Fibroblast of the aortic adventitia (primary cell): ENCODE data around the gene SLC38A11. TPM values are rescaled to one million over a fixed set of nuclear protein-coding genes. Genes with fewer than 3 reads are reported as not detected.
"Not testable (repeated sequence)": the region's sequence is repeated elsewhere in the genome, so short reads cannot be mapped to it uniquely, and the experiment has no call there.

Experiments
- DNase-seq: peaks from one replicate; pipeline ENCODE4 v3.0.0-alpha.2; 2010; ENCODE audit warnings: low read depth
- H3K4me3 ChIP-seq: 2 replicates; pipeline ENCODE4 v1.5.1; 2011; ENCODE audit warnings: low read depth, mild to moderate bottlenecking, control low read depth, low read length, moderate library complexity
- total RNA-seq: library from RNA; depleted of rRNA; stranded (reverse); fragments of >200 nt; gene quantifications from 2 replicates; pipeline ENCODE4 v1.2.3, GENCODE V29; 2012; ENCODE audit warnings: low replicate concordance
- TF ChIP-seq, protein P1 (sequence below): IDR thresholded peaks from 2 replicates; pipeline ENCODE4 v1.5.1; 2011; ENCODE audit warnings: mild to moderate bottlenecking, low read length, control low read depth, inconsistent platforms; ENCODE audit not compliant: insufficient read depth

Gene SLC38A11
- total RNA-seq, 1 donor = 0.45 TPM

DNA sequence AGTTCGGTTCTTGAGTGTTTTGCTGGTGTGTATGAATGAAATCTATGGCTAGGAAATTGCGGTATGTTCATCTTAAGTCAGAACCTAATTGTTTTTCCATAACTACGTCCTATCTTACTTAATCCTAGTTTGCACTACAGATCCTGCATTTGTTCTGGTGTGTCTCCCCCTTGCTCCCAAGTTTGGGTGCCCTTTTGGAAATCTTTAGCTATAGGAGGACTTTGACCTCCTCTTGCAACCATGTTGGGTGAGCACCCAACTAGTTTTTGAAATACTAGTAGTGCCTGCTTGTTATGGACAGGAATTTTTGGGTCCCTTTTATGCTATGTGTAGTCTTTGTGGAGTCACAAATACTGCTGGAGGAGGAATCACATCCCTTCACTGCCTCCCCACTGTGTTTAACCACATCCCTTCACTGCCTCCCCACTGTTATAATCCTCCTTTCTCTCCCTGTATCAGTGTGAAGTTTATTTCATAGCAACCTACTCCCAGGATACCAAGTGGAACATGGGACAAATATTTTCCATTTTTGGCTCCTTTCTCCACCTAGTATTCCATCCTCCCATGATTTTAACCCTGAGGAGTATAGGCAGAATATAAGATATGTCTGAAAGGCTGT lies 87.4 kb downstream of the SLC38A11 start:
- H3K4me3 ChIP-seq = no peak overlapping the region
- DNase-seq = no peak
- TF ChIP-seq, protein P1, sequence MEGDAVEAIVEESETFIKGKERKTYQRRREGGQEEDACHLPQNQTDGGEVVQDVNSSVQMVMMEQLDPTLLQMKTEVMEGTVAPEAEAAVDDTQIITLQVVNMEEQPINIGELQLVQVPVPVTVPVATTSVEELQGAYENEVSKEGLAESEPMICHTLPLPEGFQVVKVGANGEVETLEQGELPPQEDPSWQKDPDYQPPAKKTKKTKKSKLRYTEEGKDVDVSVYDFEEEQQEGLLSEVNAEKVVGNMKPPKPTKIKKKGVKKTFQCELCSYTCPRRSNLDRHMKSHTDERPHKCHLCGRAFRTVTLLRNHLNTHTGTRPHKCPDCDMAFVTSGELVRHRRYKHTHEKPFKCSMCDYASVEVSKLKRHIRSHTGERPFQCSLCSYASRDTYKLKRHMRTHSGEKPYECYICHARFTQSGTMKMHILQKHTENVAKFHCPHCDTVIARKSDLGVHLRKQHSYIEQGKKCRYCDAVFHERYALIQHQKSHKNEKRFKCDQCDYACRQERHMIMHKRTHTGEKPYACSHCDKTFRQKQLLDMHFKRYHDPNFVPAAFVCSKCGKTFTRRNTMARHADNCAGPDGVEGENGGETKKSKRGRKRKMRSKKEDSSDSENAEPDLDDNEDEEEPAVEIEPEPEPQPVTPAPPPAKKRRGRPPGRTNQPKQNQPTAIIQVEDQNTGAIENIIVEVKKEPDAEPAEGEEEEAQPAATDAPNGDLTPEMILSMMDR = no peak

DNA sequence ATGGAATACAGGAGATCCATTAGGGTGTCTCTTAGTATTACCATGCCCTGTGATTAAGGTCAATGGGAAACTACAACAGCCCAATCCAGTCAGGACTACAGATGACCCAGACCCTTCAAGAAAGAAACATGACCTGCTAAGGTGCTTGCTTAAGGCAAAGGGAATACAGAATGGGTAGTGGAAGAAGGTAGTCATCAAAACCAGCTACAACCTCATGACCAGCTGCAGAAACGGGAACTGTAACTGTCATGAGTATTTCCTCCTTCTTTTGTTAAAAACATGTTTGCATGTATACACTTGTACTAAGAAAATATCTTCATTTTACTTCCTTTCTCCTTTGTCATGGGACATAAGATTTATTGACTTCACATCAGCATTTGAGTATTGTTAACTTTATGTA lies 88.9 kb downstream of the SLC38A11 start:
- not testable (repeated sequence) for H3K4me3 ChIP-seq, DNase-seq

DNA sequence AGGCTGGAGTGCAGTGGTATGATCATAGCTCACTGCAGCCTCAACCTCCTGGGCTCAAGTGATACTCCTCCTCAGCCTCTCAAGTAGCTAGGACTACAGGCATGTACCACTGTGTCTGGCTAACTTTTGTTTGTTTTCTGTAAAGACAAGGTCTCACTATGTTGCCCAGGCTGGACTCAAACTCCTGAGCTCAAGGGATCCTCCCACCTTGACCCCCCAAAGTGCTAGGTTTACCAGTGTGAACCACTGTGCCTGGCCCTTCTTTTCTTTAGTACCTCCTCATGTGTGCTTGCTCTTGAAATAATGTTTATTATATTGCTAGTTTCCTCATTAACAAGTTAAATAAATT lies 94.7 kb downstream of the SLC38A11 start:
- TF ChIP-seq, protein P1 = no peak
- H3K4me3 ChIP-seq = no peak overlapping the region
- no peak for DNase-seq

DNA sequence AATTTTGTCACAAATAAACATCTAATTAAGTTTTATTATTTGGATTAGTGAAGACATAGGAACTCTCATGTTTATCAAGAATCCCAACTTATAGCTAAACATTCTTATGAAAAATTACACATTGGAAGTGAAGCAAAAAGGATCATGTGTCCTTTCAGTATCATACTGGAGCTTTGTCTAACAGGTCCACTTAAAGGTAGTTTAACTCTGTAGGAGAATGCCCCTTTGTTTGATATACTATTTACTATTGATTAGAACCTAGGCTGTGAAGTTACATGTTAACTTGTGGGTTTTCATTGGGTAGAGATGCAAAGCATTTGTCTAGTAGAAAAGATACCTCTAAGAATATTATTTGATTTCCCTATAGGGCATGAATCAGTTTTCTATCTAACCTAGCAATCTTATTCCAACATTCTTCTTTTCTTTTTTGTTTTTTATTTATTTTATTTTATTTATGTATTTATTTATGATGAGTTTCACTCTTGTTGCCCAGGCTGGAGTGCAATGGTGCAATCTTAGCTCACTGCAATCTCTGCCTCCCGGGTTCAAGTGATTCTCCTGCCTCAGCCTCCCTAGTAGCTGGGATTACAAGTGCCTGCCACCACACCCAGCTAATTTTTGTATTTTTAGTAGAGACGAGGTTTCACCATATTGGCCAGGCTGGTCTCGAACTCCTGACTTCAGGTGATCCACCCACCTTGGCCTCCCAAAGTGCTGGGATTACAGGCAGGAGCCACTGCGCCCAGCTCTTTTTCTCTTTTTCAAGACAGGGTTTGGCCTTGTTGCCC lies 95.2 kb downstream of the SLC38A11 start:
- H3K4me3 ChIP-seq, DNase-seq: not testable (repeated sequence)

DNA sequence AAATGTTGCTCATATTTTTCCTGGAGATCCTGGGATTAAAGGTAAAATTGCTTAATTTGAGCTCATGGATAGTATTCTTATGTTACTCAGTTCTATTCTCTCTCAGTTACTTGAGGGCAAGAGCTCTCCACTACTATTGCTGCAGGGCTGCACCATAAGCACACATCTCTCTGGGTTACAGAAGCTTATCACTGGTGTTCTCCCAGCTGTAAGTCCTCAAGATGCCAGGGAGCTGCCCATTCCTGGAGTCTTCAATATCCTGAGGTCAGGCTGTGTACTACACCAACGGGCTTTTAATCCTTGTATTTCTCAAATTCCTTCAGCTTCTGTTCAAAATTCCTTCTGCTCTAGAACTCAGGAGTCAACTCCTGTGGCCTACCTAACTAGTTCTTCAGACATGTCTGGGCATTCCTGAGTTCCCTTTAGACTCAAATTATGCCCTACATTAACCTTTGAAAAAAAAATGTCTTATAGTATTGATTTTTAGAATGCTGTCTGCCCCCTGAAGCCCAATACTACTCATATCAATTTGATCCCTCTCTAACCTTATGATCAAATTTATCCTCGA lies 96.0 kb downstream of the SLC38A11 start:
- TF ChIP-seq, protein P1 = no peak
- DNase-seq = no peak
- H3K4me3 ChIP-seq = no peak overlapping the region

DNA sequence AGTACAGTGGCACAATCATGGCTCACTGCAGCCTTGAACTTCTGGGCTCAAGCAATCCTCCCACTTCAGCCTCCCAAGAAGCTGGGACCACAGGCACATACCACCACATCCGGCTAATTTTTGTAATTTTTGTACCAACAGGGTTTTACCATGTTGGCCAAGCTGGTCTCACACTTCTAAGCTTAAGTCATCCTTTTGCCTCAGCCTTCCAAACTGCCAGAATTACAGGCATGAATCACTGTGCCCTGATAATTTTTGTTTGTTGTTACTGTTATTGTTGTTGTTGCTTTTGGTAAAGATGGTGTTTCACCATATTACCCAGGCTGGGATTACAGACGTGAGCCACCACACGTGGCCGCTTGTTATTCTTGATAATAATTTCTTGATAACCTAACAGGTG lies 103.2 kb downstream of the SLC38A11 start:
- no peak for DNase-seq
- no peak overlapping the region for H3K4me3 ChIP-seq
- TF ChIP-seq, protein P1 = no peak

DNA sequence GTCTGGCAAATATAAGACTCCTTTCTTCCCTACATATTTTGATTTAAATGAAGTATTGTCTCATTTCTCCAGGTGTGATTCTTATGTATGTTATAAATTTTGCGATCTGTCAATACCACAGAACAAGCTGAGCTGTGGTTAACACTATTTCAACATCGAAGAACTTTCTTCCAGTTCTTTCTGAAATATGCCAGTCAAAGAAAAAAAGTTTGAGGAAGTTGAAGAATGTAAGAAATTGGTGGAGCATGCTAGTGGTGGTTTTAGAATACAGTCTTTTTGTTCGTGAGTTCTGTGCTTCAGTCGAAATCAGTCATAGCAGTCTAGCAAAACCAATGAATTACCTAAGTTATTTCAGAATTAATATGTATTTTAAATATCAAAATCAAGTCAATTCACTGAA lies 105.1 kb downstream of the SLC38A11 start:
- DNase-seq = no peak
- TF ChIP-seq, protein P1 = no peak
- no peak overlapping the region for H3K4me3 ChIP-seq
